A673 (cell line): ENCODE results near the gene GLCE. TPM values are rescaled to one million over a fixed set of nuclear protein-coding genes. Genes with fewer than 3 reads are reported as not detected.
"Not testable (repeated sequence)": the region's sequence is repeated elsewhere in the genome, so short reads cannot be mapped to it uniquely, and the experiment has no call there.

Experiments
- BruUV-seq: library from RNA; stranded (reverse); fragments of 400-500 nt; replicated peaks from 2 replicates; lab custom pipeline; 2021; lab: Mats Ljungman, UMichigan
- CTCF ChIA-PET: fragments of 300-600 bp; sonication (Branson Sonifier 250); formaldehyde crosslinking; loops from one replicate; lab custom pipeline; 2022; ENCODE audit warnings: antibody characterized with exemption; lab: Charles Lee
- POLR2A ChIA-PET: fragments of 300-600 bp; sonication (Branson Sonifier 250); formaldehyde crosslinking; loops from one replicate; lab custom pipeline; 2022; ENCODE audit warnings: antibody characterized with exemption; ENCODE audit not compliant: low non-redundant PET; lab: Charles Lee
- DNase-seq: peaks from one replicate; pipeline ENCODE4 v3.0.0-alpha.2; 2015; ENCODE audit warnings: low spot score
- H3K27ac ChIP-seq: fragments of 200-600 bp; sonication (generic); 2 replicates; pipeline ENCODE4 v1.5.1; 2016; ENCODE audit warnings: mixed run types, low read depth, mild to moderate bottlenecking, mixed read lengths, antibody characterized with exemption, low read length; ENCODE audit not compliant: poor library complexity, severe bottlenecking
- H3K27me3 ChIP-seq: fragments of 200-600 bp; sonication (generic); replicated peaks from 2 replicates; pipeline ENCODE4 v1.6.1; 2017; ENCODE audit warnings: mixed run types, low read depth, mild to moderate bottlenecking, mixed read lengths, antibody characterized with exemption, low read length; ENCODE audit not compliant: insufficient read depth, poor library complexity
- H3K36me3 ChIP-seq: fragments of 200-600 bp; sonication (generic); 2 replicates; pipeline ENCODE4 v1.6.1; 2016; ENCODE audit warnings: mixed run types, mild to moderate bottlenecking, mixed read lengths, antibody characterized with exemption, low read length; ENCODE audit not compliant: insufficient read depth, poor library complexity, severe bottlenecking
- H3K4me1 ChIP-seq: fragments of 200-600 bp; sonication (generic); 2 replicates; pipeline ENCODE4 v1.6.1; 2017; ENCODE audit warnings: mixed run types, mild to moderate bottlenecking, mixed read lengths, antibody characterized with exemption, low read length; ENCODE audit not compliant: insufficient read depth, poor library complexity, severe bottlenecking
- H3K4me3 ChIP-seq: fragments of 200-600 bp; sonication (generic); 2 replicates; pipeline ENCODE4 v1.5.1; 2016; ENCODE audit warnings: low read depth, mixed run types, mild to moderate bottlenecking, mixed read lengths, low read length; ENCODE audit not compliant: poor library complexity, severe bottlenecking
- H3K9me3 ChIP-seq: fragments of 200-600 bp; sonication (generic); 2 replicates; pipeline ENCODE4 v1.6.1; 2016; ENCODE audit warnings: mixed run types, low read depth, mild to moderate bottlenecking, mixed read lengths, antibody characterized with exemption, low read length; ENCODE audit not compliant: poor library complexity, severe bottlenecking
- EZH2 ChIP-seq: fragments of 200-600 bp; sonication (generic); IDR thresholded peaks from 2 replicates; pipeline ENCODE4 v1.6.1; 2017; ENCODE audit warnings: borderline replicate concordance, low read depth, mild to moderate bottlenecking, mixed read lengths, antibody characterized with exemption, low read length; ENCODE audit not compliant: poor library complexity, severe bottlenecking
- intact Hi-C: fragments of 100-400 bp; cut with micrococcal nuclease; formaldehyde crosslinking; loops from one replicate; pipeline ENCODE4 v1.10.0; 2022; ENCODE audit not compliant: unreplicated experiment
- total RNA-seq: library from RNA; stranded (reverse); gene quantifications from 2 replicates; pipeline ENCODE4 v1.2.3, GENCODE V29; 2021
- TF ChIP-seq, protein P1 (sequence below): fragments of 300-800, 200-600 bp; sonication (generic); conservative IDR thresholded peaks from 2 replicates; pipeline ENCODE4 v1.5.1; 2017; ENCODE audit warnings: low read depth, mild to moderate bottlenecking, antibody characterized with exemption, low read length, moderate library complexity, mixed read lengths

The GLCE gene
- total RNA-seq, 1 experiment from 2014 or later = 44.6 TPM

DNA sequence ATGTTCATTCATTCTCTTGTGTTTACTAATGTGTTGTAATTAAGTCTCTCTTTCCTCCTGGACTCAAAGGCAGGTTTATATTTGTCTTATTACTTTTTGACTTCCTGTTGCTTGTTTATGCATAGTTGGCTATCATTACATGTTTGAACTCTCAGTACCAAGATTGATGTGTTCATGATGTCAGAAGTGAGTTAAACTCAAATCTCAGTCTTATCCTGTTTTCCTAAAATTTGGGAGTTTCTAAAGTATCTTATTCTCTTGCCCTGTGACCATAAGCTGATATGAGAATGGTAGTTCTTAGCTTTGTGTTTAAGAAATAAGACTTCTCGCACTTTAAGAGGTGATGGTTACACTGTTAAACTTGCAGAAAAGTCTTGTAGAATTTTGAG is 5.2 kb downstream of the GLCE start:
- TF ChIP-seq, protein P1, sequence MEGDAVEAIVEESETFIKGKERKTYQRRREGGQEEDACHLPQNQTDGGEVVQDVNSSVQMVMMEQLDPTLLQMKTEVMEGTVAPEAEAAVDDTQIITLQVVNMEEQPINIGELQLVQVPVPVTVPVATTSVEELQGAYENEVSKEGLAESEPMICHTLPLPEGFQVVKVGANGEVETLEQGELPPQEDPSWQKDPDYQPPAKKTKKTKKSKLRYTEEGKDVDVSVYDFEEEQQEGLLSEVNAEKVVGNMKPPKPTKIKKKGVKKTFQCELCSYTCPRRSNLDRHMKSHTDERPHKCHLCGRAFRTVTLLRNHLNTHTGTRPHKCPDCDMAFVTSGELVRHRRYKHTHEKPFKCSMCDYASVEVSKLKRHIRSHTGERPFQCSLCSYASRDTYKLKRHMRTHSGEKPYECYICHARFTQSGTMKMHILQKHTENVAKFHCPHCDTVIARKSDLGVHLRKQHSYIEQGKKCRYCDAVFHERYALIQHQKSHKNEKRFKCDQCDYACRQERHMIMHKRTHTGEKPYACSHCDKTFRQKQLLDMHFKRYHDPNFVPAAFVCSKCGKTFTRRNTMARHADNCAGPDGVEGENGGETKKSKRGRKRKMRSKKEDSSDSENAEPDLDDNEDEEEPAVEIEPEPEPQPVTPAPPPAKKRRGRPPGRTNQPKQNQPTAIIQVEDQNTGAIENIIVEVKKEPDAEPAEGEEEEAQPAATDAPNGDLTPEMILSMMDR = no peak
- TF ChIP-seq EZH2 = no peak
- Histone ChIP-seq H3K36me3 (no peaks in the 10 kb centered on the region), H3K9me3 (no peaks in the 10 kb centered on the region), H3K27me3 (no peaks in the 10 kb centered on the region), H3K4me1 (peaks cover 49% of the 10 kb centered on the region), H3K4me3 (no peak overlapping the region), H3K27ac (peak overlapping the region; percentile 75)
- CTCF ChIA-PET = interaction anchor here (0.5 kb wide), 1 partner anchor 297 kb away, joined by 3 read pairs; no protein-coding TSS in a partner anchor
- no peak for DNase-seq
- intact Hi-C loops = loop anchor here (10.0 kb wide), 1 partner anchor 99 kb away; no protein-coding TSS in a partner anchor
- POLR2A ChIA-PET = no interaction called here
- BruUV-seq = TSS peak; percentile 10

DNA sequence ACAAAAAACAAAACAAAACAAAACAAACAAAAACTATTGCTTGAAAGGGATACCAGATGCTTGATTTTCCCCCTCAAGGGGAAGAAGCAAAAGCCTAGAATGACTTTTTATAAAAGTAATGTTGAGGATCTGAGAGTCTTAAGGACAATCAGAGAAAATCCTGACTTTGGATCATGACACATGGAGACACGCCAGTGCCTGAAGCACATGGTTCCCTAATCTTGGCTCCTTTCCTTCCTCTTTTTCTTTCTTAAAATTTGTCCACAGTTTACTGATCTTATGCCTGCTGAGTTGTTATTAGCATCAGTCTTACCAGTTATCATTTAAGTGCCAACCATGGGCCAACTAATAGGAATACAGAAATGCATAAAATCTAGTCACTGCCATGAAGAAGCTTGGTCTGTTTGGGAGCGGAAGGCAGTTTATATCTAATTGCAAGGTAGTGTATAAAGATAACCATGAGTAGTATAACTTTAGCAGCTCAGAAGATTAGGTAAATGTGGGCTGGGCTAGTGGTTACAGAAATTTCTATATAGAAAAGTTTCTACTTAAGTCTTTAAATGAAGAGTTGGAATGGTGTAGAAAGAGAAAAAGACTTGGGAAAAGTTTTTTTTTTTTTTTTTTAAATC is 6.9 kb downstream of the GLCE start:
- TF ChIP-seq, protein P1 = no peak
- no peak for TF ChIP-seq EZH2
- H3K36me3 ChIP-seq = no peaks in the 10 kb centered on the region
- no peak for DNase-seq
- peaks cover 49% of the 10 kb centered on the region for H3K4me1 ChIP-seq
- intact Hi-C loops = loop anchor here (10.0 kb wide), 1 partner anchor 97 kb away; no protein-coding TSS in a partner anchor
- POLR2A ChIA-PET = no interaction called here
- CTCF ChIA-PET = no interaction called here
- no TSS peak for BruUV-seq
- H3K27ac ChIP-seq = peak overlapping the region; percentile 24
- H3K27me3 ChIP-seq = no peaks in the 10 kb centered on the region
- no peak overlapping the region for H3K4me3 ChIP-seq
- no peaks in the 10 kb centered on the region for H3K9me3 ChIP-seq

DNA sequence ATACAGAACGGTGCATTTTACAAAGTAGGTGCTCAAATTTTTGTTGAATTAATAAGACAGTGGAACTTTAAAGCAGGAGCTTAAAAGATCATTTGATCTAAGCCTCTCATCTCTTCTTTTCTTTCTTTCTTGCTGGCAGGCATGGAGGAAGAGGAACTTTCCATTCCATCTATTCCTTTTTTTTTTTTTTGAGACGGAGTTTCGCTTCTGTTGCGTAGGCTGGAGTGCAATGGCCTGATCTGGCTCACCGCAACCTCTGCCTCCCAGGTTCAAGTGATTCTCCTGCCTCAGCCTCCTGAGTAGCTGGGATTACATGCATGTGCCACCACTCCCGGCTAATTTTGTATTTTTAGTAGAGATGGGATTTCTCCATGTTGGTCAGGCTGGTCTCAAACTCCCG is 7.9 kb downstream of the GLCE start:
- POLR2A ChIA-PET, H3K27me3 ChIP-seq, H3K36me3 ChIP-seq, H3K4me3 ChIP-seq, H3K9me3 ChIP-seq, H3K27ac ChIP-seq, CTCF ChIA-PET, DNase-seq, BruUV-seq: not testable (repeated sequence)
- H3K4me1 ChIP-seq = peaks cover 40% of the 10 kb centered on the region
- intact Hi-C loops = loop anchor here (10.0 kb wide), 1 partner anchor 96 kb away; no protein-coding TSS in a partner anchor

DNA sequence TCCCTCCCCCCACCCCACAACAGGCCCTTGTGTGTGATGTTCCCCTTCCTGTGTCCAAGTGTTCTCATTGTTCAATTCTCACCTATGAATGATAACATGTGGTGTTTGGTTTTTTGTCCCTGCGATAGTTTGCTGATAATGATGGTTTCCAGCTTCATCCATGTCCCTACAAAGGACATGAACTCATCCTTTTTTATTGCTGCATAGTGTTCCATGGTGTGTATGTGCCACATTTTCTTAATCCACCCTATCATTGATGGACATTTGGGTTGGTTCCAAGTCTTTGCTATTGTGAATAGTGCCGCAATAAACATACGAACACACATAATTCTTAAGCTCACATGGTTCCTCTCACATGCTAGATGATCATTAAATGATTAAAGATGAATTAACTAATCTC is 9.1 kb downstream of the GLCE start:
- BruUV-seq, H3K4me3 ChIP-seq, H3K27me3 ChIP-seq, POLR2A ChIA-PET, CTCF ChIA-PET, DNase-seq, H3K27ac ChIP-seq, H3K9me3 ChIP-seq, H3K36me3 ChIP-seq: not testable (repeated sequence)
- H3K4me1 ChIP-seq = peaks cover 30% of the 10 kb centered on the region
- intact Hi-C loops = loop anchor here (10.0 kb wide), 1 partner anchor 95 kb away; no protein-coding TSS in a partner anchor
